Endodermal cell (in vitro differentiated cells): ENCODE data around the gene ZBTB20. TPM values are rescaled to one million over a fixed set of nuclear protein-coding genes. Genes with fewer than 3 reads are reported as not detected.

Experiments
- DNase-seq: peaks from one replicate; pipeline ENCODE4 v3.0.0-alpha.2; 2017
- H3K27ac ChIP-seq: 2 replicates; pipeline ENCODE4 v1.5.1; 2013; ENCODE audit warnings: mild to moderate bottlenecking, low read depth, low read length, moderate library complexity
- H3K27me3 ChIP-seq: 2 replicates; pipeline ENCODE4 v1.6.1; 2013; ENCODE audit warnings: mild to moderate bottlenecking, low read length, moderate library complexity; ENCODE audit not compliant: insufficient read depth, control insufficient read depth, poor library complexity, severe bottlenecking
- H3K36me3 ChIP-seq: 2 replicates; pipeline ENCODE4 v1.7.0; 2013; ENCODE audit warnings: mild to moderate bottlenecking, low read length, moderate library complexity; ENCODE audit not compliant: control insufficient read depth, insufficient read depth
- H3K4me1 ChIP-seq: one replicate; pipeline ENCODE4 v1.7.0; 2013; ENCODE audit warnings: low read length; ENCODE audit not compliant: control insufficient read depth, insufficient read depth
- H3K4me3 ChIP-seq: 2 replicates; pipeline ENCODE4 v1.5.1; 2013; ENCODE audit warnings: mild to moderate bottlenecking, low read length, moderate library complexity
- H3K9ac ChIP-seq: 2 replicates; pipeline ENCODE4 v1.6.1; 2013; ENCODE audit warnings: mild to moderate bottlenecking, low read length, moderate library complexity; ENCODE audit not compliant: poor library complexity, severe bottlenecking; ENCODE audit errors: extremely low read depth
- H3K9me3 ChIP-seq: 2 replicates; pipeline ENCODE4 v1.6.1; 2013; ENCODE audit warnings: mild to moderate bottlenecking, low read length, moderate library complexity; ENCODE audit not compliant: control insufficient read depth
- H3K27ac Mint-ChIP-seq: 2 replicates; pipeline ENCODE4 v1.8.0; 2020; ENCODE audit warnings: mixed read lengths
- H3K27me3 Mint-ChIP-seq: 2 replicates; pipeline ENCODE4 v1.8.0; 2021; ENCODE audit warnings: mild to moderate bottlenecking, mixed read lengths; ENCODE audit not compliant: insufficient read depth
- H3K36me3 Mint-ChIP-seq: 2 replicates; pipeline ENCODE4 v1.8.0; 2020; ENCODE audit warnings: low read depth, mixed read lengths
- H3K4me1 Mint-ChIP-seq: 2 replicates; pipeline ENCODE4 v1.8.0; 2020; ENCODE audit warnings: mixed read lengths
- H3K4me3 Mint-ChIP-seq: 2 replicates; pipeline ENCODE4 v1.8.0; 2020; ENCODE audit warnings: mild to moderate bottlenecking, moderate library complexity, mixed read lengths
- H3K9me3 Mint-ChIP-seq: 2 replicates; pipeline ENCODE4 v1.8.0; 2020; ENCODE audit warnings: mild to moderate bottlenecking, mixed read lengths
- WGBS, 2 experiments: methylation state at CpG; one replicate each; pipeline versions ENCODE4 v1.1.5 to v1.1.7; 2013; ENCODE audit warnings: missing lambda C conversion rate in 2 of 2, mixed read lengths in 1 of 2; ENCODE audit not compliant: insufficient coverage in 1 of 2, insufficient read length in 1 of 2; 5-methylcytosine and 5-hydroxymethylcytosine counted together
- total RNA-seq, 2 donors: library from RNA; stranded (reverse); fragmentation: NEBNext Ultra II Directional in 1 of 2; extraction: Animal tissue kit (Norgen Biotek cat#: 25700) in 1 of 2; gene quantifications; 2 replicates in 1 of 2; 3 replicates in 1 of 2; pipeline ENCODE4 v1.2.1, GENCODE V29; 2021
- TF ChIP-seq, protein P1 (sequence below): fragments of 200-600 bp; sonication (generic); conservative IDR thresholded peaks from 2 replicates; pipeline ENCODE4 v1.5.0; 2021; ENCODE audit warnings: antibody characterized with exemption, mild to moderate bottlenecking

ZBTB20 gene
- total RNA-seq, 2 donors from 2014 or later: 1.6 to 2.9 TPM

DNA sequence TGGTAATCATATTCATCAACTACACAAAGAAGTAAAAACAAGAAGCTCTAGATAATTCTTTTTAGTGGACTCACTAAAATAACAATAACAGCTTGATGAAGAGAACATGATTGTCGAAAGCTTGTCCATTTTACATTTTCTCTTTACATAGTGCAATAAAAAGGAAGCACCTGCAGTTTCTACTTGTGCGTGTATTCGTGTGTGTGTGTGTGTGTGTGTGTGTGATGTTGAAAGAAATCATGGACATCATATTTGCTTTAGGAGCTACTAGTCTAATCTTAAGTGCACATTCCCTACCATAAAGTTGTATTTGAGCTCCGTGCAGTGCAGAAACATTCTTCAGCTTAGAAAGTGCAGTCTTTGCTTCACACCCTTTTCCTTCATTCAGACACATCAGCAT is 288.8 kb downstream of the ZBTB20 start:
- TF ChIP-seq, protein P1, sequence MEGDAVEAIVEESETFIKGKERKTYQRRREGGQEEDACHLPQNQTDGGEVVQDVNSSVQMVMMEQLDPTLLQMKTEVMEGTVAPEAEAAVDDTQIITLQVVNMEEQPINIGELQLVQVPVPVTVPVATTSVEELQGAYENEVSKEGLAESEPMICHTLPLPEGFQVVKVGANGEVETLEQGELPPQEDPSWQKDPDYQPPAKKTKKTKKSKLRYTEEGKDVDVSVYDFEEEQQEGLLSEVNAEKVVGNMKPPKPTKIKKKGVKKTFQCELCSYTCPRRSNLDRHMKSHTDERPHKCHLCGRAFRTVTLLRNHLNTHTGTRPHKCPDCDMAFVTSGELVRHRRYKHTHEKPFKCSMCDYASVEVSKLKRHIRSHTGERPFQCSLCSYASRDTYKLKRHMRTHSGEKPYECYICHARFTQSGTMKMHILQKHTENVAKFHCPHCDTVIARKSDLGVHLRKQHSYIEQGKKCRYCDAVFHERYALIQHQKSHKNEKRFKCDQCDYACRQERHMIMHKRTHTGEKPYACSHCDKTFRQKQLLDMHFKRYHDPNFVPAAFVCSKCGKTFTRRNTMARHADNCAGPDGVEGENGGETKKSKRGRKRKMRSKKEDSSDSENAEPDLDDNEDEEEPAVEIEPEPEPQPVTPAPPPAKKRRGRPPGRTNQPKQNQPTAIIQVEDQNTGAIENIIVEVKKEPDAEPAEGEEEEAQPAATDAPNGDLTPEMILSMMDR: no peak
- H3K9ac ChIP-seq: no peak overlapping the region
- Mint-ChIP-seq H3K36me3 (no peaks in the 10 kb centered on the region), H3K27me3 (no peaks in the 10 kb centered on the region), H3K9me3 (no peaks in the 10 kb centered on the region), H3K4me3 (no peak overlapping the region), H3K27ac (no peak overlapping the region), H3K4me1 (no peaks in the 10 kb centered on the region)
- H3K4me3 ChIP-seq: no peak overlapping the region
- no peak overlapping the region for H3K27ac ChIP-seq
- H3K36me3 ChIP-seq: no peaks in the 10 kb centered on the region
- 89% methylated on average over 4 of the region's 4 CpGs; no CpG with 5 or more reads in 1 of the 2 experiments for WGBS, 2 experiments
- H3K9me3 ChIP-seq: no peaks in the 10 kb centered on the region
- H3K27me3 ChIP-seq: no peaks in the 10 kb centered on the region
- DNase-seq: no peak
- no peaks in the 10 kb centered on the region for H3K4me1 ChIP-seq

DNA sequence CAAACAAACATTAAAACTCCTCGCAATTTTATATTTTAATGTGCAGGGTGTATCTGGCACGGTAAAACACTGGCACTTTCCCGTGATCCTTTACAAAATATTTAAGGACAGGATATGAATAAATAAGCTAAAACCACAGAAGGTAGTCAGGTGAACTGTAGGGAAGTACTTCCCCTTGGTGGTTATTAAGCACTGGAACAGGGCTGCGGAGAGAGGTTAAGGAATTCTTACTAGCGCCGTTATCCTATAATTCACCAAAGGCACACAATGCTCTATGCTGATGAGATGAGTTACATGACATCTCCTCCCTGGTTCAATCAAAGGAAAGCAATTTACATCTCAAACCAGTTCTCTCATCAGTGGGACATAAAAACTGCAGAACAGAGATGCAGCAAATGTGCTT is 289.8 kb downstream of the ZBTB20 start:
- H3K9me3 Mint-ChIP-seq: no peaks in the 10 kb centered on the region
- no peaks in the 10 kb centered on the region for H3K36me3 Mint-ChIP-seq
- H3K9ac ChIP-seq: no peak overlapping the region
- no peak overlapping the region for H3K27ac ChIP-seq
- no peaks in the 10 kb centered on the region for H3K9me3 ChIP-seq
- H3K27me3 ChIP-seq: no peaks in the 10 kb centered on the region
- no peaks in the 10 kb centered on the region for H3K36me3 ChIP-seq
- H3K4me1 Mint-ChIP-seq: no peaks in the 10 kb centered on the region
- H3K4me3 ChIP-seq: no peak overlapping the region
- no peaks in the 10 kb centered on the region for H3K4me1 ChIP-seq
- no peak for DNase-seq
- TF ChIP-seq, protein P1: no peak
- H3K4me3 Mint-ChIP-seq: no peak overlapping the region
- H3K27ac Mint-ChIP-seq: no peak overlapping the region
- WGBS, 2 experiments: 89% methylated on average over 5 of the region's 6 CpGs; no CpG with 5 or more reads in 1 of the 2 experiments
- H3K27me3 Mint-ChIP-seq: no peaks in the 10 kb centered on the region

DNA sequence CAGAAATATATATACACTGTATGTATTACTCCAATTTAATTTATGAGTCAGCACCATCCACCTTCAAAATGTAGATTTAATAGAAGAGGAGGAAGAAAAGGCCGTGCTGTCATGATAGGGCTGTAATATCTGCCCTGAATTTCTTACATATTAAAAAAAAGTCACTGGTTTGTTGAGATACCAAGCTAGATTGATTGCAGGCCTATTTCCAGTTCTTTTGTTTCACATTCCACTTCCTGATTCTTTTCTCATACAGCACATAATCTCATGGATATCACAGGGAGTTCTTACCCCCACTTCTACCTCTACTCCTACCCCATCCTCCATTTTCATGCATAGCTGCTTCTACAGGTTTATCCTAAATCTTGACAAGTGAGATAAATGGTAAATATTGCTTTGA is 290.3 kb downstream of the ZBTB20 start:
- no peak for DNase-seq
- no peaks in the 10 kb centered on the region for H3K27me3 ChIP-seq
- H3K4me3 Mint-ChIP-seq: no peak overlapping the region
- no peak overlapping the region for H3K27ac Mint-ChIP-seq
- TF ChIP-seq, protein P1: no peak
- H3K9ac ChIP-seq: no peak overlapping the region
- no peaks in the 10 kb centered on the region for H3K9me3 ChIP-seq
- H3K27me3 Mint-ChIP-seq: no peaks in the 10 kb centered on the region
- H3K4me3 ChIP-seq: no peak overlapping the region
- H3K4me1 Mint-ChIP-seq: no peaks in the 10 kb centered on the region
- no peaks in the 10 kb centered on the region for H3K9me3 Mint-ChIP-seq
- H3K36me3 ChIP-seq: no peaks in the 10 kb centered on the region
- 85% methylated on average over 1 of the region's 1 CpG; no CpG with 5 or more reads in 1 of the 2 experiments for WGBS, 2 experiments
- H3K27ac ChIP-seq: peak overlapping the region; percentile 35
- no peaks in the 10 kb centered on the region for H3K36me3 Mint-ChIP-seq
- H3K4me1 ChIP-seq: no peaks in the 10 kb centered on the region
